GM19023 (cell line): ENCODE results near the gene GBX1.

Experiments used
- ATAC-seq: cut with Tn5 transposase; IDR thresholded peaks from one replicate; pipeline ENCODE4 v1.9.1; 2021; ENCODE audit warnings: mild to moderate bottlenecking, moderate library complexity; ENCODE audit not compliant: unreplicated experiment

Gene GBX1

GRCh38 chr7:151116603-151117440 is 50.7 kb downstream of the GBX1 start:
- ATAC-seq: no peak

- no peak for ATAC-seq
Measured at GRCh38 chr7:151115836-151116418, 51.6 kb downstream of the GBX1 start.

- no peak for ATAC-seq
Measured at GRCh38 chr7:151115121-151115835, 52.2 kb downstream of the GBX1 start.

- no peak for ATAC-seq
Measured at GRCh38 chr7:151114151-151115090, 53.1 kb downstream of the GBX1 start.

DNA sequence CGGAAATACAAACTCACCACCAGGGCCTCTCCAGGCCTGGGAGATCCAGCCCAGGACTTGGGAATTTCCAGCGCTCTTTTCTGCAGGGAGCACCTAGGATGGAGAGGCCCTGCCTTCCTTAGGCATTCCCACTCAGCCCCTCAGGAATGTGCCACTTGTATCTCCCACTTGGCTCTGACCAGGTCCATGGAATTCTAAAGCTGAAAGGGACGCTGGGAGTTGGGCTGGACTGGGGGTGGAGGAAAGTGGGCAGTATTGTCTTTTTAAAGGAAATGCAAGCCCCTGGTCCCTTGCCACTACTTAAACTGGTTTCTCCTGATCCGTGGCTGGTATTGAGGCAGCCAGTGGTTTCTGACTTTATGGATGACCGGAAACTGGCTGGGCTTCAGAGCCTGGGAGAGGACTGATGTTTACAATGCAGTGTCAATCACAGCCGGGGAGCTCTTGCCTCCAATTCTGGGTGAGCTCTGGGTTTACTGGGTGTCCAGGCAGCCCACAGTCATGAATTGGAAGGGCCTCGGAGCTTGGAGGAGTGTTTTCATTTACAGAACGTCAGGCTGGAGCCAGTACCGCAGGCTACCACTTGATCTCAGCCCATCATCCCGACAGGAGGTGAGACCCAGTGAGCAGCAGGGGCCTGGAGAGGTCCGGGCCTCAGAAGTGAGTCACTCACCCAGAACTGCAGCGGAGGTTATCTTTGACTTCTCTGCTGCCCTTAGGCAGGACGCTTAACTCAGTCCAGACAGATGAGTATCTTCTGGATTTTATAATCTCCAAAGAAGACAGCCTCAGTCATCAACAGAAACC is 53.9 kb downstream of the GBX1 start:
- no peak for ATAC-seq

DNA sequence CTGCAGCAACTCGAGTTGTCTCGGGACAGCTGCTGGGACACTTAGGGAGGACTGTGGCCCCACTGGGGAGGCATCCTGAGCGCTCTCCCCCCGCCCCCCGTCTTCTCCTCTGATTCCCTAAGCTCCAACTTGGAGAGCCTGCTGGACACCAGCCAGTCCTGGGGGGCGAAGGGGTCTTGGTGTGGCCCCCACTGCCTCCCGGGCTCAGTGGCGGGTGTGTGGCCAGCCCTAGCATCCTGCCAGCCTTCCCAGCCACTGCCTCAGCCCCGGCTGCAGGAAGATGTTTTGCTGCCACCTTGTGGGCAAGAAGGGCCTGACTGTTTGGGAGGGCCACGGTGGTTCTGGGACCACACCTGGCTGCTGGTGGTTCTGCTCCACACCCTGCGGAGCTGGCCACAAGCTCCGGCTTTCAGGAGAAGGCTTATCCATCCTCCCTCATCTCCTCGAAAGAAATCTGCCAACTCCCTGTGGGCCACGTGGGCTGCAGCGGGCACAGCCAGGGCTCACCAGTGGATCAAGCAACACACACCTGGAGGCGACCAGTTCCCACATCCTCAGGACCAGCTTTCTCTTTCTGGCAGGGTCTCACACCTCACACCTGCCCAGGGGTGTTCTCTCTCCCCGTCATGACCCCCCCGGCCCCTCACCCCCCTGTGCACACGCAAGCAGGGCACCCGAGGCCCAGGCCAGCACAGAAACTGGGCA is 56.4 kb downstream of the GBX1 start:
- peak; percentile 89 for ATAC-seq

DNA sequence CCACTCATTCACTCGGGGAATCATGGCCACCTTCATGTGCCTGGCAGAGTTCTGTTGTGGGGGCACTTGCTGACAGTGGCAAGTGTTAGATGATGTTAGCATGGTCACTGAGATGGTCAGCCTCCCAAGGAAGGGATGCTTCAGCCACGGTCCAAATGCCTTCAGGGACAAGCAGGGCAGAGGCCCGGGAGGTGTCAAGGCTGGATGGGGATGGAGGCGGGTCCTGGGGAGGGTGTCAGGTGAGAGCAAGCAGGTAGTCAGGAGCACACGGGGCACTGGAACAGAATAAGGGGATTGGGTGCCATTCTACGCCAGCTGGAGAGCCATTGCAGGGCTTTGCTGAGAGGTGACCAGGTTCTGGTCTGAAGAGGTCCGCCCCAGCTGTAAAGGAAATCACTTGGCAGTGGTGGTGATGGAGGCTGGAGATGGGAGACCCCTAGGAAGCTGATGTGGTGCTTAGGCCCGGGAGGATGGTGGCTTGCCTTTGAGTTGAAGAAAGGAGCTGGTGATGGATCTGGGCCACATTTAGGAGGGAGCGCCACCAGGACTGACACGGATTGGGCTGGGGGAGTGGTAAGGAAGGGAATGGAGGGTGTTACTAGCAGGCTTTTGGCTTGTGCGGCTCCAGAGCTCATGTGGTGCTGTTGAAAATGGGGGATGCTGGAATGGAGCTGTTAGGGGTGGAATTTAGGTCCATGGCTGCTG is 57.1 kb downstream of the GBX1 start:
- no peak for ATAC-seq

- ATAC-seq: no peak
Measured at GRCh38 chr7:151109094-151110048, 58.1 kb downstream of the GBX1 start.

DNA sequence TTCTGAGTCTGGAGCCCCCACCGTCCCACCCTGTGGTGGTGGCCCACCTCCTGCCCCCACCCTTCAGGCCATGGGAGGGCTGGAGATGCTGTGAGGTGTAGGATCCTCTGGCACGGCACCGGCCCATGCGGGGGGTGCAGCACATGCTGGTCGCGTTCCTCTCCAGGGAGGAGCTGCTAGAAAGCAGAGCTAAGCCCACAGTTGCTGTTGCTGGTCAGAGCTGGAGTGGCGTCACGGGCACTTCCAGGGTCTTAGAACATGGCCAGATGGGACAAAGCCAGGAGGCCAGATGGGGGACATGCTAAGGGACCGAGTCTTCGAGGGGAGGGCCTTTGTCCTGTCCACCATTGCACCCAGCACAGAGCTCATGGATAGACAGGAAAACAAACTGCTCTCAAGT is 59.6 kb downstream of the GBX1 start:
- ATAC-seq: no peak

DNA sequence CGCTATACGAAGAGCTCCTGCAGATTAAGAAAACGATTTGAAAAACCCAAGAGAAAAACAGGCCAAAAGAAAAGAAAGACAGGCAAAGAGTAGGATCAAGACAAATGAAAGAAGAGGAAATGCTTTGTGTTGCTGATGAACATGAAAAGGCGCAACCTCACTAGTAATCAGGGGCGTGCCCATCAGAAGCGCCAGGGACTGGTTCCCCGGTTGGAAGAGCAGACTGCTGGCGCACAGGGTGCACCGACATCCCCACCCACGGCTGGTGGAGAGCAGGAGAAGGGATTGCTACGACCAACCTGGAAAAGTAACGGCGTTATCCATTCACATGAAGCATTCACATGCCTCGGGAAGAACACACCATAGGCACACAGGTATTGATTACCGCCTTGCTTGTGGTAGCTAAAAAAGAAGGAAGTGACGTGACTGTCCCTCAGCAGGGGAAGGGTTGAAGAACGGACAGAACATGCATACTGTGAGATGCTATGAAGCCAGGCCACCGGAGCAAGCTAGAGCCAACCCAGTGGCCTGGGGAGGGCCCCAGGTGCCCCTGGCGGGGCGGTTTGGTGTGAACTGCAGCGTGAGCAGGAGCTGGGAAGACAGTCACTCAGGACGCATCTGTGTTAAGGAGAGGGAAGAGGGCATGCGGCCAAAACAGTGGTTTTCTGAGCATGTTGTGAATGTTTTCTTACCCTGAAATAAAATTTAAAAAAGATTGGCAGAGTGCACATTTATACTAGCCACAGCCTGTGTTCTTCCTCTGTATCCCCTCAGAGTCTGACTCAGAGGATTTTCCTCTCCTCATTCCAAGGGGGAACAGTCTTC is 62.9 kb downstream of the GBX1 start:
- ATAC-seq: no peak

- ATAC-seq: no peak
Measured at GRCh38 chr7:151103973-151104372, 63.5 kb downstream of the GBX1 start.

DNA sequence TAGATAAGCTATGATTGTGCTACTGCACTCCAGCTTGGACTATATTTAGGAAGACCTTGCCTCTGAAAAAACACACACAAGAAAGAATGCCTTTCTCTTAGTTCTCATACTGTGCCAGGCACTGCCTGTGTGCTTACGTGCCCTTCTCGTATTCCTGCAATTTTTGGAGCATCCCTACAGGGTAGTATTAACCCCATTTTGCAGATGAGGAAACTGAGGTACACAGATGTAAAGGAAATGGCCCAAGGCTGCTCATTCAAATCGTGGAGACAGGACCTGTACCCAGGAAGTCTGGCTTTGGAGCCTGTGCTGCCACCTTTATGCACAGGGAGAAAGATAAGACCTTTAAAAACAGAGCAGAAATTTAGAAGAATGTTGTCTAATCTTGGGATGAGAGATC is 64.5 kb downstream of the GBX1 start:
- no peak for ATAC-seq

DNA sequence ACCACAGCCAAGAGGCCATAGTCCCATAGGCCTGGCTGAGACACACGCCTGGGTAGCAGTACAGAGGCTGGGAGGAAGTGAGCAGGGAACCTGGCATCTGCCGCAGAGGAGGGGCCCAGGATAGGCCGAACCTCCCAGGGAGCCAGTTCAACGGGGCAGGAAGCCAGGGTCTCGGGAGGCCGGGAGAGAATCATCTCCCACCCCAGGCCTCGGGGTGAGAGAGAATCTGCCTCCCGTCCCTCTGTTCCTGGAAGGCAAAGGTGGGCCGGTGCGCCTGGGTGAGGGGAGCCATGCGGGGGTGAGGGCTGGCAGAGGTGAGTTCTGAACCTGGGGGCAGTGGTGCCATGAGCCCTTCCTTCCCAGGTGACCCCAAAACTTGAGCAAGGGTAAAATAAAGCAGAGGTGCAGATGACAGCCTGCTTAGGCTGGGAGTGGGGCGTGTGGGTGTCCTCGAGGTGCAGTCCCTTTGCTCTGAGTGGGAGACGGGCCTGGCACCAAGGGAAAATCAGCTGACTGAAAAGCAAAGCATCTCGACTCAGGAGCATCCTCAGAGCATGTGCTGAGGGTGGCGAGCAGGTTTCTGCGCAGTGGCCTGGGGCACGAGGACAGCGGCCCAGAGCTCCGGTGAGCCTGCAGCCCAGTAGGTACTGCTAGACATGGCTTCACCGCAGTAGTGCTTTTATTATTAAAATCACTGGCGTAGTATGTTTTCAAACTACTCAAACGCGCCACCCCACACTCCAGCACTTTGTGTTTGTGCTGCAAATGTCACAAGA is 65.7 kb downstream of the GBX1 start:
- no peak for ATAC-seq

- ATAC-seq: no peak
Measured at GRCh38 chr7:151100921-151101320, 66.6 kb downstream of the GBX1 start.

DNA sequence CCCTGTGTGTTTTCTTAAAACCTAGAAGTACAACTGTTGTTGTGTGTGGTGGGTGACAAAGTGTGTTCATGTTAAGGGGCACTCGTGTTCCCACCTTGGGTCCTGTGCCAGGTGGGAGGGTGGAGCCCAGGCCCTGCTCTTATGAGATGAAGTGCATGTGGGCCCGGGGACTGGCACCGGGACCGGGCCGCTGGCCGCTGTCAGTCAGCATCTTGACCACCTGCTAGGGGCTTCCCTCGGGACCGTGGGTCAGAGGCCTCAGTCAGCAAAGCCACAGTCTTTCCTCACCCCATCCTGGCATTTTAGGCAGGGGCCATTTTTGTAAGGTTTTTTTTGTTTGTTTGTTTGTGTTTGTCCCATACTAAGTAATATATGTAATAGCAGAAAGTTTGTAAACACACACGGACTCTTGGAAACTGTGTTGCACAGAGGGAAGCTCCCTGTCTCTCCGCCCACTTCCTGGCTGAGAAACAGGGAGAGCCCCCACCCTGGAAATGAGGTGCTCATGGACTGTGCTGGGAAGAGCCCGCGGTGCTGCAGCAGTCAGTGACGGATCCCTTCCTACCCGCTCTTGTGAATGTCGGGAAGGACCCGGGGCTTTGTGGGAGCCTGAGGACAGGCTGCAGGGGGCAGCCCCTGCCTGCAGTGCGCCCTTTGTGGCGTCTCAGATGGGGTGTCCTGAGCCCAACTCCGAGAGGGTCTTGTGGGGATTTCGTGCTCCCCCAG is 67.8 kb downstream of the GBX1 start:
- ATAC-seq: no peak
